A673 (cell line): ENCODE data around the gene SAC3D1.

Source experiments
- EZH2 ChIP-seq: fragments of 200-600 bp; sonication (generic); IDR thresholded peaks from 2 replicates; pipeline ENCODE4 v1.6.1; 2017; ENCODE audit warnings: borderline replicate concordance, low read depth, mild to moderate bottlenecking, mixed read lengths, antibody characterized with exemption, low read length; ENCODE audit not compliant: poor library complexity, severe bottlenecking
- TF ChIP-seq, protein P1 (sequence below): fragments of 300-800, 200-600 bp; sonication (generic); conservative IDR thresholded peaks from 2 replicates; pipeline ENCODE4 v1.5.1; 2017; ENCODE audit warnings: low read depth, mild to moderate bottlenecking, antibody characterized with exemption, low read length, moderate library complexity, mixed read lengths

DNA sequence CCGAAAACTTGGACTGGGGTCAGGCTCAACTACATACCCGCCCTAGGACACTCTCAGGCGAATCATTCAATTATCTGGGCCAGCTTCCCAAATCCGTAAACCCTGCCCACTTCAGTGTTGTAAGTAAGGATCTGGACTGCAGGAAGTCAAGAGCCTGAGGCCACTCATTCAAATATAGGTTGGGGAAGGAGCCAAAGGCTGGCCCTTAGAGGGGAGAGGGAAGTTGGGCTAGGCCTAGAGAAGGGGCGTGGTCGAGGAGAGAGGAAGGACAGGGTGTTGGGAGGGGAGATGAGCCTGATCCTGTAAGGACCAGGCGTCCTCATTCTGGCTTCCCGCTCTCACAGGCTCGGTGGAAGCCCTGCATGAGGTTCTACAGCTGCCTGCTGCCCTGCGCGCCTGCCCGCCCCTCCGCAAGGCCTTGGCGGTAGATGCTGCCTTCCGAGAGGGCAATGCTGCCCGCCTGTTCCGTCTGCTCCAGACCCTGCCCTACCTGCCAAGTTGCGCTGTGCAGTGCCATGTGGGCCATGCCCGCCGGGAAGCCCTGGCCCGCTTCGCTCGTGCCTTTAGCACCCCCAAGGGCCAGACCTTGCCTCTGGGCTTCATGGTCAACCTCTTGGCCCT lies 3.0 kb downstream of the SAC3D1 start:
- TF ChIP-seq, protein P1, sequence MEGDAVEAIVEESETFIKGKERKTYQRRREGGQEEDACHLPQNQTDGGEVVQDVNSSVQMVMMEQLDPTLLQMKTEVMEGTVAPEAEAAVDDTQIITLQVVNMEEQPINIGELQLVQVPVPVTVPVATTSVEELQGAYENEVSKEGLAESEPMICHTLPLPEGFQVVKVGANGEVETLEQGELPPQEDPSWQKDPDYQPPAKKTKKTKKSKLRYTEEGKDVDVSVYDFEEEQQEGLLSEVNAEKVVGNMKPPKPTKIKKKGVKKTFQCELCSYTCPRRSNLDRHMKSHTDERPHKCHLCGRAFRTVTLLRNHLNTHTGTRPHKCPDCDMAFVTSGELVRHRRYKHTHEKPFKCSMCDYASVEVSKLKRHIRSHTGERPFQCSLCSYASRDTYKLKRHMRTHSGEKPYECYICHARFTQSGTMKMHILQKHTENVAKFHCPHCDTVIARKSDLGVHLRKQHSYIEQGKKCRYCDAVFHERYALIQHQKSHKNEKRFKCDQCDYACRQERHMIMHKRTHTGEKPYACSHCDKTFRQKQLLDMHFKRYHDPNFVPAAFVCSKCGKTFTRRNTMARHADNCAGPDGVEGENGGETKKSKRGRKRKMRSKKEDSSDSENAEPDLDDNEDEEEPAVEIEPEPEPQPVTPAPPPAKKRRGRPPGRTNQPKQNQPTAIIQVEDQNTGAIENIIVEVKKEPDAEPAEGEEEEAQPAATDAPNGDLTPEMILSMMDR = no peak
- no peak for TF ChIP-seq EZH2
